AG09319 (cell line): ENCODE results near the gene TRIM36.

ENCODE experiments used
- DNase-seq: peaks from one replicate; pipeline ENCODE4 v3.0.0-alpha.2; 2010; ENCODE audit warnings: low read depth; ENCODE audit errors: extremely low read depth
- CTCF ChIP-seq: IDR thresholded peaks from 2 replicates; pipeline ENCODE4 v1.5.1; 2011; ENCODE audit warnings: low read depth, mild to moderate bottlenecking, inconsistent platforms, low read length, moderate library complexity

TRIM36 gene

GRCh38 chr5:115079924-115080623 is 89.6 kb downstream of the TRIM36 start:
- no peak for TF ChIP-seq CTCF
- DNase-seq, result no peak
